Trophoblast cell (in vitro differentiated cells and primary cell): ENCODE results near the gene FIGLA.

Experiments used
- DNase-seq, 2 donors: peaks; one replicate each; pipeline ENCODE4 v3.0.0-alpha.2; 2016
- H2AFZ ChIP-seq: 2 replicates; pipeline ENCODE4 v1.6.1; 2013; ENCODE audit warnings: low read length, moderate library complexity, mild to moderate bottlenecking; ENCODE audit not compliant: insufficient read depth, poor library complexity
- H2AK5ac ChIP-seq: 2 replicates; pipeline ENCODE4 v1.6.1; 2013; ENCODE audit warnings: mild to moderate bottlenecking, low read length
- H2BK120ac ChIP-seq: 2 replicates; pipeline ENCODE4 v1.6.1; 2013; ENCODE audit warnings: low read length, mild to moderate bottlenecking, moderate library complexity; ENCODE audit not compliant: insufficient read depth, poor library complexity
- H2BK12ac ChIP-seq: 2 replicates; pipeline ENCODE4 v1.6.1; 2013; ENCODE audit warnings: mild to moderate bottlenecking, low read length, moderate library complexity
- H2BK5ac ChIP-seq: 2 replicates; pipeline ENCODE4 v1.6.1; 2013; ENCODE audit warnings: low read length, low read depth, moderate library complexity, mild to moderate bottlenecking; ENCODE audit not compliant: poor library complexity
- H3K14ac ChIP-seq: 2 replicates; pipeline ENCODE4 v1.6.1; 2013; ENCODE audit warnings: mild to moderate bottlenecking, low read length
- H3K18ac ChIP-seq: 2 replicates; pipeline ENCODE4 v1.6.1; 2013; ENCODE audit warnings: mild to moderate bottlenecking, low read length
- H3K23ac ChIP-seq: 2 replicates; pipeline ENCODE4 v1.6.1; 2013; ENCODE audit warnings: low read length
- H3K27ac ChIP-seq: 2 replicates; pipeline ENCODE4 v1.5.1; 2013; ENCODE audit warnings: low read depth, mild to moderate bottlenecking, inconsistent platforms, low read length, moderate library complexity
- H3K27me3 ChIP-seq: 2 replicates; pipeline ENCODE4 v1.6.1; 2013; ENCODE audit warnings: inconsistent platforms, mild to moderate bottlenecking, low read length, moderate library complexity; ENCODE audit not compliant: insufficient read depth
- H3K36me3 ChIP-seq, 2 experiments: 1 replicate in 1 of 2; 2 replicates in 1 of 2; pipeline ENCODE4 v1.6.1; 2013; ENCODE audit warnings: low read length in 2 of 2, mild to moderate bottlenecking in 2 of 2, moderate library complexity in 1 of 2; ENCODE audit not compliant: insufficient read depth in 2 of 2, control insufficient read depth in 1 of 2
- H3K4ac ChIP-seq: 2 replicates; pipeline ENCODE4 v1.6.1; 2013; ENCODE audit warnings: low read depth, mild to moderate bottlenecking, low read length, moderate library complexity
- H3K4me1 ChIP-seq, 2 experiments: 1 replicate in 1 of 2; 2 replicates in 1 of 2; pipeline ENCODE4 v1.6.1; 2013; ENCODE audit warnings: low read length in 2 of 2, mild to moderate bottlenecking in 2 of 2, moderate library complexity in 1 of 2; ENCODE audit not compliant: insufficient read depth in 2 of 2, control insufficient read depth in 1 of 2
- H3K4me2 ChIP-seq: 2 replicates; pipeline ENCODE4 v1.6.1; 2013; ENCODE audit warnings: inconsistent platforms, mild to moderate bottlenecking, low read length, moderate library complexity
- H3K4me3 ChIP-seq: 2 replicates; pipeline ENCODE4 v1.5.1; 2013; ENCODE audit warnings: mild to moderate bottlenecking, low read depth, low read length, inconsistent platforms
- H3K79me1 ChIP-seq: one replicate; pipeline ENCODE4 v1.6.1; 2013; ENCODE audit warnings: low read length
- H3K79me2 ChIP-seq: 2 replicates; pipeline ENCODE4 v1.6.1; 2013; ENCODE audit warnings: low read length, mild to moderate bottlenecking; ENCODE audit not compliant: control insufficient read depth, insufficient read depth, poor library complexity
- H3K9ac ChIP-seq: 2 replicates; pipeline ENCODE4 v1.6.1; 2013; ENCODE audit warnings: mild to moderate bottlenecking, low read length
- H3K9me3 ChIP-seq: 2 replicates; pipeline ENCODE4 v1.6.1; 2013; ENCODE audit warnings: low read depth, mild to moderate bottlenecking, control low read depth, inconsistent platforms, low read length; ENCODE audit not compliant: insufficient read depth
- H4K12ac ChIP-seq: 2 replicates; pipeline ENCODE4 v1.6.1; 2013; ENCODE audit warnings: low read depth, mild to moderate bottlenecking, low read length, moderate library complexity
- H4K8ac ChIP-seq: 2 replicates; pipeline ENCODE4 v1.6.1; 2013; ENCODE audit warnings: low read depth, mild to moderate bottlenecking, low read length, moderate library complexity
- H4K91ac ChIP-seq: one replicate; pipeline ENCODE4 v1.6.1; 2013; ENCODE audit warnings: low read depth, mild to moderate bottlenecking, low read length, moderate library complexity
- WGBS: extraction: QIAGEN DNeasy Blood & Tissue Kit; methylation state at CpG from one replicate; pipeline ENCODE4 v1.1.7; 2013; ENCODE audit warnings: missing lambda C conversion rate; ENCODE audit not compliant: insufficient read length, insufficient coverage; ENCODE audit errors: extremely low coverage; 5-methylcytosine and 5-hydroxymethylcytosine counted together

Gene FIGLA

DNA sequence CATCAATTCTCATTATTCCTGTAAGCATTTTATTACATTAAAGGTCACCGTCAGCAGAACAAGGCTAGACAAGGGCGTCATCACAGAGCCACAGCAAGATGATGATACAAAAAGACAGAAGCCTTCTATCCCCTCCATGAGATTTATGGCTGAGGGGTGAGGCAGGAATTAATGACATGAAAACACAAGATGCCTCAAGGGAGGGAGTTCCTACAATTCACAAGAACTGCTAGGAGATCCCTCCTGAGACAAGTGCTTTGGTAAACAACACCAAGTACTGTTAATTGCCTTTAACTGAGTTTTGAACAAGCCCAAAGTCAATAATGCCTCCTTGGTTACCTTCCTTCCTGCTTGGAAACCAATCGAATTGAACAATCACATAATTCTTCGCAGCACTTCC lies 36.5 kb downstream of the FIGLA start:
- no peak for DNase-seq
- Histone ChIP-seq H3K4ac (no peak overlapping the region), H3K27me3 (no peaks in the 10 kb centered on the region), H3K4me3 (no peak overlapping the region), H3K79me2 (no peaks in the 10 kb centered on the region), H3K4me1 (no peaks in the 10 kb centered on the region), H3K23ac (no peak overlapping the region), H2BK12ac (no peak overlapping the region), H3K79me1 (no peaks in the 10 kb centered on the region), H3K9me3 (no peaks in the 10 kb centered on the region), H2BK5ac (no peak overlapping the region), H2BK120ac (no peak overlapping the region), H2AK5ac (no peak overlapping the region), H4K91ac (no peak overlapping the region), H2AFZ (no peak overlapping the region), H3K36me3 (no peaks in the 10 kb centered on the region), H3K14ac (no peak overlapping the region), H3K9ac (no peak overlapping the region), H3K27ac (no peak overlapping the region), H4K12ac (no peak overlapping the region), H4K8ac (no peak overlapping the region), H3K18ac (no peak overlapping the region), H3K4me2 (no peak overlapping the region)
- WGBS = no CpG with 5 or more reads among the region's 4 CpGs

- H4K12ac ChIP-seq = no peak overlapping the region
These were observed 37.4 kb downstream of the FIGLA start for GRCh38 chr2:70753031-70753430.

GRCh38 chr2:70752396-70752795 lies 38.0 kb downstream of the FIGLA start:
- Histone ChIP-seq H3K9me3 (peaks cover under 1% of the 10 kb centered on the region), H3K23ac (no peak overlapping the region), H3K27ac (no peak overlapping the region), H3K9ac (no peak overlapping the region), H4K91ac (no peak overlapping the region), H3K27me3 (no peaks in the 10 kb centered on the region), H3K79me2 (no peaks in the 10 kb centered on the region), H3K4ac (no peak overlapping the region), H4K8ac (no peak overlapping the region), H2BK12ac (no peak overlapping the region), H2BK5ac (no peak overlapping the region), H3K14ac (no peak overlapping the region), H3K79me1 (no peaks in the 10 kb centered on the region), H3K4me2 (no peak overlapping the region), H2AFZ (no peak overlapping the region), H2AK5ac (no peak overlapping the region), H3K4me3 (no peak overlapping the region), H4K12ac (no peak overlapping the region), H2BK120ac (no peak overlapping the region), H3K18ac (no peak overlapping the region), H3K36me3 (no peaks in the 10 kb centered on the region), H3K4me1 (no peaks in the 10 kb centered on the region)
- no peak for DNase-seq
- no CpG with 5 or more reads among the region's 1 CpG for WGBS

More at GRCh38 chr2:70753031-70753430, 37.4 kb downstream of the FIGLA start:
- no peak overlapping the region for H2BK12ac ChIP-seq
- H2AK5ac ChIP-seq = no peak overlapping the region
- no peaks in the 10 kb centered on the region for H3K36me3 ChIP-seq
- H2AFZ ChIP-seq = no peak overlapping the region
- no peak overlapping the region for H3K4ac ChIP-seq
- no peak for DNase-seq
- no peak overlapping the region for H3K18ac ChIP-seq
- H3K79me2 ChIP-seq = no peaks in the 10 kb centered on the region
- no peak overlapping the region for H3K14ac ChIP-seq
- H3K4me1 ChIP-seq = no peaks in the 10 kb centered on the region
- H3K79me1 ChIP-seq = no peaks in the 10 kb centered on the region
- no peak overlapping the region for H2BK5ac ChIP-seq
- no peak overlapping the region for H4K8ac ChIP-seq
- no peak overlapping the region for H3K9ac ChIP-seq
- no peaks in the 10 kb centered on the region for H3K9me3 ChIP-seq
- no peak overlapping the region for H3K23ac ChIP-seq
- no peak overlapping the region for H3K4me2 ChIP-seq
- no peak overlapping the region for H2BK120ac ChIP-seq
- H4K91ac ChIP-seq = no peak overlapping the region
- no peak overlapping the region for H3K4me3 ChIP-seq
- no peak overlapping the region for H3K27ac ChIP-seq
- no peaks in the 10 kb centered on the region for H3K27me3 ChIP-seq

- H3K9me3 ChIP-seq = peaks cover 2% of the 10 kb centered on the region
- no peak overlapping the region for H2AK5ac ChIP-seq
- no peak overlapping the region for H3K9ac ChIP-seq
- H3K14ac ChIP-seq = no peak overlapping the region
- no CpG with 5 or more reads among the region's 4 CpGs for WGBS
- no peak overlapping the region for H2AFZ ChIP-seq
- H4K91ac ChIP-seq = no peak overlapping the region
- H3K27ac ChIP-seq = no peak overlapping the region
- no peak overlapping the region for H4K8ac ChIP-seq
- H3K4me3 ChIP-seq = no peak overlapping the region
- H3K79me1 ChIP-seq = no peaks in the 10 kb centered on the region
- H3K27me3 ChIP-seq = no peaks in the 10 kb centered on the region
- no peak overlapping the region for H3K18ac ChIP-seq
- H2BK5ac ChIP-seq = no peak overlapping the region
- no peak overlapping the region for H3K4ac ChIP-seq
- no peaks in the 10 kb centered on the region for H3K4me1 ChIP-seq
- DNase-seq = no peak
- no peak overlapping the region for H3K23ac ChIP-seq
- H4K12ac ChIP-seq = no peak overlapping the region
- no peak overlapping the region for H3K4me2 ChIP-seq
- no peak overlapping the region for H2BK12ac ChIP-seq
- H2BK120ac ChIP-seq = no peak overlapping the region
- no peaks in the 10 kb centered on the region for H3K36me3 ChIP-seq
- H3K79me2 ChIP-seq = no peaks in the 10 kb centered on the region
These were observed 38.6 kb downstream of the FIGLA start for GRCh38 chr2:70751881-70752280.
